ENCODE measurements around the gene EIPR1.
"Not testable (repeated sequence)": the region's sequence is repeated elsewhere in the genome, so short reads cannot be mapped to it uniquely, and the experiment has no call there.

Gene EIPR1

GRCh38 chr2:3283876-3284656 lies 93.6 kb downstream of the EIPR1 start:
- not testable (repeated sequence) for DNase-seq

- DNase-seq = no peak
These were observed 94.4 kb downstream of the EIPR1 start for GRCh38 chr2:3283206-3283605.

- no peak for DNase-seq
These were observed 95.3 kb downstream of the EIPR1 start for GRCh38 chr2:3282056-3282998.

DNA sequence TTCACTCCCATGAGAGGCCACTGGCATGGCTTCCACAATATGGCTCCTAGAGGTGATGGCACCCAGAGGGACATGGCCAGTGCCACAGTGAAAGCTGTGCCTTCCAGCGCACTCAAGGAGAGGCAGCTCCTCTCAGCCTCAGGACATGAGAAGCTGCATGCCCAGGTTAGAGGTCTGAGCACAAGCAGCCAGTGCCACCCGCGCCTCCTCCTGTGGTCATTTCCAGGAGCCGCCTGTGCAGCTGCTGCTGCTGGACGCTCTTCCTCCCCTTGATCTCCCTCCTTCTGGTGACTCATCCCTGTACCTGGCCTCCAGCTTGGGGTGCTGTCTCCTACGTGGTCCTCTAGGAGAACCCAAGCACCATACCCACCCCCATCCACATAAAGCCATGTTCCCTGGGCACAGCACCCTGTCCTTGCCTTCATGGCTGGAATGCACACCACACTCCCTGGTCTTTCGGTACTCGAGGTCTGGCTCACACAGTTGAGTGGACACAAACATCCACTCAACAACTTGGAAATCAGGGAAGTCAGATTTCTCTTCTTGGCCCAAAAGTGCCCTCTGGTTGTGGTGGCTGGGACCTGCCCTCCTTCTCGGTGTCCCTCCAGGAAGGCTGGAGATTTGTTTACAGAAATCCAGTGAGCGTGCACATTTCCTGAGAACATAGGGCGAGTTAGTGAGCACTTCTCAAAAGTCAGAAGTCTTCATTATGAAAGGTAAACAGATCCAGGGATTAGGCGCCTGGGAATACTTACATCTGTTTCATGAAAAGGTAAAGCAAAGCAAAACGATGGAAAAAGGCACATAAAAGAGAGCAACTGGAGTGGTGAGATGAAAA lies 96.7 kb downstream of the EIPR1 start:
- no peak for DNase-seq

DNA sequence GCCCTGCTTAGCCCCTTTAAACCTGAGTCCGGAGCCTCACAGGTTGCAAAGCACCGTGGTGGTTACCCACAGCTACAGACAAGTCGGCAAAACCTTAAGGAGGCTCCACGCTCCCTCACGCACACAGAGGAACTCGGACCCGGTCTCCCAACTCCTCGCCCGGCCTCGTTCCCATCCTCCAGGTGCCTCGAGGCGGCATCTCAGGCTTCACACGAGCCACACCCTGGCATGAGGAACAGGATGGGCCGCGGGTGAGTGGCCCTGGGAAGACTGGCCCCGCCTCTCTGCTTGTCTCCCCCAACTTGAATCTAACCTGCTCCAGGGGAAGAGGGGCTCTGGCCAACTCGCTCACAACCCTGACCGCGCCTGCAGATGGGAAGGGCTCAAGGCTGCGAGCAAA lies 97.4 kb downstream of the EIPR1 start:
- no peak for DNase-seq

DNA sequence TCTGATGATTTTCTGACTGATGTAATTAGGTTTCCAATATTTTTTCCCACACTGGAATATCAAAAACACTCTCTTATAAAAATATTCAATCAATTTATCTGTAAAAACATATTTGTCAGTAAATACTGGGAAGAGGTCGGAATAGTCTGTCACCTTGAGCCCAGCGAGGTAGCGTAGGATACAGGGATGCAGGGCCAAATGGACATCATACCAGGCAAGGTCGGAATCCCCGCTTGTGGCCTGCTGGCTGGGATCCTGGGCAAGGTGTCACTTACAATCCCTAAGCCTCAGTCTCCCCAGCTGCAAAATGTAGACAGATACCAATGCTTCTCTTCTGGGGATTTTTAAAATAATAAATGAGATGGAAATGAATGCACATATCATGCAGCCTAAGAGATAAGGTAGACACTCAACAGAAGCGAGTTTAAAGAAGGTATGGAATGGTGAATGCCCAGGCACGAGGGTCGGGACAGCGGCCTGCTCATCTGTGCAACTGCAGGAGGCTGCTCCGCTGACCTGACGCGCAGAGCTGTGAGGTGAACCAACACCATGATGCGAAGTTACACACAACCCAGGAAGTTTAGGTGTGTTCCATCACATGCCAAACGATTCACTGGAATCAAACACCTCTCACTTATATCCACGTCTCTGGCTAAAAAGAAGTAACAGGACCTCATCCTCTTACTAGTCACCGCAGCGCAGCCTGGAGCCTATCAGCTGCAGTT lies 98.2 kb downstream of the EIPR1 start:
- no peak for DNase-seq

DNA sequence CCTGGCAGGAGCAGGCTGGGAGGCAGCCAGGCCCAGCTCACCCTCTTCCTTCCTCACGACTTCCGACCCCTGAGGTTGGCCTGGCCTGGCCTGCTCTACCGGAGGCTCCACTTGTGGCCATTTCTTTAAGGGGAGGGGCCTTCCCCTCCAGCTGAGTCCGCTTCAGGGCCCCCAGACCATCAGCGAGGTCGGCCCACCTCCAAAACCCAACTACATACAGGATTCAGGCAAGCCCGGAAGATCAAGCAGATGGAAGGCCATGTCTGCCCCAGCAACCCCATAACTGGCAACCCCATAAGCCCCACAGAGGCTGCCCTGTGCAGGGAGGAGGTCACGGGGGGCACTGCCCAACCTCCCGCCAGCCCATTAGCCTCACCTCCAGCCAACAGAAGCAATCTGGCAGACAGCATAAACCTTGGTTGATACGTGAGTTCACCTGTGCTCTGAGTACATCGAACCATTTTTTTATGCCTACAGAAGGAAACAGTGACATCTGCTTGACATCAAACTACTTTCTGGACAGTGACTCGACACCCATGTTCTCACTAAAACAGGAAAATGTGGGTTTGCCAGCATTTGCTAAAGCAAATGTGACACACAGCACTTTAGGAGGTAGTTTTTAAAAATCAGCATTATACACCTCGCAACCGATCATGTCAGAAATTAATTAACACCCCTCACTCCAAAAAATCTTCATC lies 98.9 kb downstream of the EIPR1 start:
- no peak for DNase-seq

DNA sequence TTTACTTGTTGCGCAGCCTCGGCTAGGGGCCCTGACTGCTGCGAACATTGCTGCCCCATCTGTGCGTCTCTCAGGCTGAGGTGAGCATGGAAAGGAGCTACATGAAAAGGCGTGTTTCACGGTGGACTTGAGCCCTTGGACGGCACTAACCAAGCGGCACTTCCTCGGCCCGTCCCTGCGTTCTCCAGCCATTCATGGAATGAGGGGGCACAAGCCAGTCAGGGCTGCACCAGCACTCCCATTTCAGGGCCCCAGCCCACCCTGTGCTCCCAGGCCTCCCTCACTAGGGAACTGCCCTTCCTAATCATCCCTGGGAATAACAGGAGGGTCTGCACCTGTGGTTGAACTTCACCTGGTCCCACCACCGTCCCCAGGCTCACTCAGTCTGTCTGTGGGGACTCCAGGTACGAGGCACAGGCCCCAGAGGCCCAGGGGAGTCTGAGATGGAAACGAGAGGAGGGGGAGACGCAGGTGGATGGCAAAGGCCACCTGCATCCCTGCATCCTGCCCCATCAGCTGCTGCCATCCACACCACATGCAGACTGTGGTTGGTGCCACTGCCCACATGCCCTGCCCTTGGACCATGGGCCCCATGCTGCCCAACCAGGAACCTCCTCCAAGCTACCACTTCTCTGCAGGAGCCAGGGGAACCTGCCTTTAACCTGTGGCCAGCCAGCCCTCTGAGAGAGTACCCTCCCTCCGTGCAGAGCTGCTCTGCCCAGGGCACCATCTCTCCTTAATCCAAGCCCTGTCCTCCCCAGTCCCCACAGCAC lies 99.7 kb downstream of the EIPR1 start:
- DNase-seq = no peak

DNA sequence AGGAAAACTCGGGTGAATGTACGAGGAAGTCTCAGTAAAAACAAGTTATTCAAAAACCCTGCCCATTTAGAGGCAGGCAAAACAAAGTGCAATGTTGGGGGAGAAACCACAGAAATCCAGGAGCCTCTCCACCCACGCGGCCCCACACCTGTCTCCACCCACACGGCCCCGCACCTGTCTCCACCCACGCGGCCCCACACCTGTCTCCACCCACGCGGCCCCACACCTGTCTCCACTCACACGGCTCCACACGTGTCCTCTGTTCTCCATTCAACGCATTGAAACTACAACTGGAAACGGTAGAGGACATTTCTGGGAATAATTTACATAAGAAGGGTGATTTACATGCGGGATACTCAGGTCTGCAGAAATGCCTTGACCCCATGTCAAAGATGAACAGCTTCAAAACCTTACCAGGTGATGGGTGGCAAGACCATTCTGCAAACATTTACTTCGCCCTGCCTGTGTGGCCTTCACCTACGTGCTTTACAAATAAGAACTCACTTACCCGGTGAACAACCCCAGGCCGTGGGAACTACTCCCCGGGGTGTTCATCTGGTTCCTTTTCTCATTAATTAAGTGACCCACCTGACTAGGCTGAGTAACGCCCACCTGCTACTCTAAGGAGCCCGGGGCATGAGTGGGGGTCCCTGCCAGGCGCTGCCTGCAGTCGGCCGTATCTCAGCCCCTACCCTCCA lies 100.4 kb downstream of the EIPR1 start:
- no peak for DNase-seq

GRCh38 chr2:3272761-3273160 lies 104.9 kb downstream of the EIPR1 start:
- no peak for DNase-seq

GRCh38 chr2:3270095-3270478 lies 107.5 kb downstream of the EIPR1 start:
- no peak for DNase-seq

DNA sequence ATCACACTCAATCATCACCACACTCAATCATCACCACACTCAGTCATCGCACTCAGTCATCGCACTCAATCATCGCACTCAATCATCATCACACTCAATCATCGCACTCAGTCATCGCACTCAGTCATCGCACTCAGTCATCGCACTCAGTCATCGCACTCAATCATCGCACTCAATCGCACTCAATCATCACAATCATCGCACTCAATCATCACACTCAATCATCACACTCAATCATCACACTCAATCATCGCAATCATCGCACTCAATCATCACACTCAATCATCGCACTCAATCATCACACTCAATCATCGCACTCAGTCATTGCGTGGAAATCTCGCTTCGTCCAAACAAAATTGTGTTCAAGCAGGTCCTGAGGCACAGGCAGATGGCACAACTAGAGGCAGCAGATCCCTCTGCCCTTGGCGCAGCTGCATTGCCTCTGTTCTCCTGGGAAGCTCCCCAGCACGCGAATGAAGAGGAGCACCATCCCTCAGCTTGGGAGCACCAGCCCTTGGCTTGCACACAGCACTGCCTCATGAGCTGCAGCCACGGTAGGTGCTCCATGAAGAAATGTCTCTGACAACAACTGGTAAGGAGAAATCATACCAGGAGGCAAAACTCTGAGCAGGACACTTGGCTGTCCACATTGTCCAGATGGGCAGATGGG lies 108.1 kb downstream of the EIPR1 start:
- DNase-seq = no peak

DNA sequence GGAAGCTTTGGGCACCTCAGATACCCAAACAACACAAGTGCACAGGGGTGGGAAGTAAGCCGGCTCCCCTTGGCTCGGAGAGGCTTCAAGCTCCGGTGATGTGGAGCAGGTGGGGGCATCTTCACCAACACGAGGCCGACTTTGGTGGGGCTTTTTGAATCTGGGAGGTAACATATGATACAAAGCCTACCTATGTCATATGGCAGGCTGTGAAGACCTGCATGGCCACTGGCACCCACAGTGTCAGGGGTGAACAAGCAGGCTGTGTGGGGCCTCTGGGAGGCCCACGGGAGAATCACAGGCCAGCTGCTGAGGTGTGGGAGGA lies 109.0 kb downstream of the EIPR1 start:
- no peak for DNase-seq

DNA sequence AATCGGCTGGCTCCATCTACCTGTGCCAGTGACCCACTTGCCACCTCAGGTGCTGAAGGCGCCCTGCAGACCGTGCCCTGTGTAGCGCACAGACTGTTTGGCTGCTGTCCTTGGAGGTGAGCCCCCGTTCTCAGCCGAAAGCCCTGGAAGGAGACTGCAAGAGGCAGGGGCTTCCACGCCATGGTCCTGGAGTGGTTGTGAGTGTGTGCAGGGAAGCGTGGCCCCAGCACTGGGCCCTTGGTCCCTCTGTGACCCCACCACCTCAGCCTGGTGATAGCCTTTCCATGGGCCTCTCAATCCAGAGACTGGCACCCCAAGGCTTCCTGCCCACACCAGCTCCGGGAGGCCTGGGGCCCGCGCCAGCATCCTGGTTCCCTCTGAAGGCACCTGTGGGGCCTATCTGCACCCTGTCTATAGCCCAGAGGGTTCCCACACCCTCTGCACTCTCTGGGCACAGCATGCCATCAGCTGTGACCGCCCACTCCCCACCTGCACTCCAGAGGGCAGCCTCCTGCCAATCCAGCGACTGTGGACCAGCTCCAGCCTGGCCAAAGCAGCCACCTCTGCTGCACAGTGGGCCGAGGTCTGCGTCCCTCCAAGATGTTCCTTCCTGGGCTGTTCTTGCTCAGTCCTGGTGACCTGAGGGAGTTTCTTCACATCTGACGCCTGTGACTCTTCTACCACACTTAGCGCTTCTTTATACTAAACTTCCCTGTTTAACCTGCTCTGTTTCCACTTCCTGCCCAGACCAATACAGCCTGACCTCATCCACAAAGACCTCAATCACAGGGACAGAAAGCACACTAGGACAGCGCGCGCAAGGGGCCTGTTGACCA lies 109.5 kb downstream of the EIPR1 start:
- no peak for DNase-seq

- no peak for DNase-seq
These were observed 110.4 kb downstream of the EIPR1 start for GRCh38 chr2:3266925-3267867.

DNA sequence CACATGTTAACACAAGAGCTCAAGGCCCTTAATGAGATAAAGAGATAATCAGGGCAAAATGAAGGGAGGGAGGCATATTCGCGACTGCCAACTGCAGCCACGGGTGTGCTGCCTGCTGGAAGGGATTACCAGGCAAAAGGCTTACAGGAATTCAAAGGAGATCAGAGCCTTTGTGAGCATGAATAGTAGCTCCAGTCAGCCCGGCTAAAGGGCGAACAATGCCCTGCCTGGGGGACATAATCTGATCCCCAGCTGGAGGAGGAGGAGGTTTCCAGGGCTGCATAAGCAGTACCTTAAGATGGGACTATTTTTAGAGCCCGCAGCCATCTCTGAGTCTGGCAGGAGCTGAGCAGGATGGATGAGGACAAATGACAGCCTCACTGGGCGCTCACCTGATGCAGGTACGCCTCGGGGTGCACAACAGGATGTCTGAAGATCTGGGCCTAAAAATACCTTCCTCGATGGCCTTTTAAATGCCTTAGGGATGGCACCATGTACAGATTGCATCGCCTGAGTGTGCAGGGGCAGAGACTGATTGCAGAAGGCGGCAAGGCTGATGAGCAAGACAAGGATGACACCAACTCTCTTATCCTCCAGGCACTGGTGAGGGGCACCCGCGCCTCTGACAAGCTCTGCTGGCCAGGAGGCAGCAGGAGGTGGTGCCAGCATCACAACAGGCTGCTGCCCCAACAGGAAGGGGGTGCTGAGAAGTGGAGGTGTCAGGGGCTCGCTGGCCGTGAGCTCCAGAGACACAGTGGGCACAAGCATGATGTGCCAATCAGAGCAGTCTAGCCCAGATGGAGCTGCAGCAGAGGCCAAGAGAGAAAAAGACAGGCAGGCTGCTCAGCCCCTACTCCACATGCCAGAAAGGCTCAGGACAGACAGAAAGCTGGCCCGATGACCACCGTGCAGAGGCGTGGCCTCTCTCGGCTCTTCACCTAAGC lies 111.4 kb downstream of the EIPR1 start:
- no peak for DNase-seq

GRCh38 chr2:3265471-3265870 lies 112.1 kb downstream of the EIPR1 start:
- DNase-seq = no peak

All from EL (cell line).